IPS DF 6.9 (cell line): ENCODE results near the gene MYH9.
A peak's percentile ranks its signal among the peaks of the same experiment; 100 is the strongest.
"Not testable (repeated sequence)": the region's sequence is repeated elsewhere in the genome, so short reads cannot be mapped to it uniquely, and the experiment has no call there.

ENCODE experiments used
- DNase-seq: peaks from one replicate; pipeline ENCODE4 v3.0.0-alpha.2; 2013; ENCODE audit warnings: low read depth, low spot score
- H3K27ac ChIP-seq: one replicate; pipeline ENCODE4 v1.5.1; 2013; ENCODE audit warnings: low read length, control low read depth
- H3K27me3 ChIP-seq: 2 replicates; pipeline ENCODE4 v1.6.1; 2013; ENCODE audit warnings: mild to moderate bottlenecking, low read length; ENCODE audit not compliant: control insufficient read depth, insufficient read depth
- H3K36me3 ChIP-seq: 2 replicates; pipeline ENCODE4 v1.6.1; 2013; ENCODE audit warnings: low read length; ENCODE audit not compliant: control insufficient read depth, insufficient read depth
- H3K4me1 ChIP-seq: 2 replicates; pipeline ENCODE4 v1.6.1; 2013; ENCODE audit warnings: low read length; ENCODE audit not compliant: control insufficient read depth, insufficient read depth
- H3K4me3 ChIP-seq: 2 replicates; pipeline ENCODE4 v1.5.1; 2013; ENCODE audit warnings: mild to moderate bottlenecking, low read length
- H3K9me3 ChIP-seq: 2 replicates; pipeline ENCODE4 v1.6.1; 2013; ENCODE audit warnings: low read length, inconsistent platforms; ENCODE audit not compliant: control insufficient read depth, insufficient read depth
- WGBS: extraction: QIAGEN DNeasy Blood & Tissue Kit; methylation state at CpG from one replicate; pipeline ENCODE4 v1.1.7; 2013; ENCODE audit warnings: mixed read lengths, missing lambda C conversion rate; ENCODE audit not compliant: insufficient read length, insufficient coverage; 5-methylcytosine and 5-hydroxymethylcytosine counted together

MYH9 gene

DNA sequence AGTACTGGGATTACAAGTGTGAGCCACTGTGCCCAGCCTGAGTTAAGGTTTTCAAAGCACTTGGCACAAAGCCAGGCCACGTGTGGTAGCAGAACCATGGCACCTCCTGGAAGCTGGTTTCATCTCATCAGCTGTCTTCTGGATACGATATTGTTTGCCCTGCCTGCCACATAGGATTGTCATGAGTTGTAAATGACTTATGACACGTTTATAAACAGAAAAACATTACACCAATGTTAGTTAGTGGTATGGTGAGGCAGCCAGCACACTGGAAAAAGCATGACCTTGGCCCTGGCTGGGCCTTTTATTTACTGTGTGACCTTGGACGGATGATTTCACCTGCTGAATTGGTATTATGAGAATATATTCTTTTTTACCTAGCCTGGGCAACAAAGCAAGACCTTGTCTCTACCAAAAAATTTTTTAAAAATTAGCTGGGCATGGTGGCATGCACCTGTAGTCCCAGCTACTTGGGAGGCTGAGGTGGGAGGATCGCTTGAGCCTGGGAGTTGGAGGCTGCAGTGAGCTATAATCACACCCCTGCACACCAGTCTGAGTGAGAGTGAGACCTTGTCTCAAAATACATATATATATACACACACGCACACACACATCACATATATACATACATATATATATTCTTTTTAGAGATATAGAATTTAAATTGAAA, 24.0 kb upstream of the MYH9 start:
- Histone ChIP-seq H3K4me3 (no peak overlapping the region), H3K27me3 (no peaks in the 10 kb centered on the region), H3K4me1 (no peaks in the 10 kb centered on the region), H3K36me3 (no peaks in the 10 kb centered on the region), H3K27ac (no peak overlapping the region), H3K9me3 (no peaks in the 10 kb centered on the region)
- WGBS: no CpG with 5 or more reads among the region's 6 CpGs
- DNase-seq: no peak

DNA sequence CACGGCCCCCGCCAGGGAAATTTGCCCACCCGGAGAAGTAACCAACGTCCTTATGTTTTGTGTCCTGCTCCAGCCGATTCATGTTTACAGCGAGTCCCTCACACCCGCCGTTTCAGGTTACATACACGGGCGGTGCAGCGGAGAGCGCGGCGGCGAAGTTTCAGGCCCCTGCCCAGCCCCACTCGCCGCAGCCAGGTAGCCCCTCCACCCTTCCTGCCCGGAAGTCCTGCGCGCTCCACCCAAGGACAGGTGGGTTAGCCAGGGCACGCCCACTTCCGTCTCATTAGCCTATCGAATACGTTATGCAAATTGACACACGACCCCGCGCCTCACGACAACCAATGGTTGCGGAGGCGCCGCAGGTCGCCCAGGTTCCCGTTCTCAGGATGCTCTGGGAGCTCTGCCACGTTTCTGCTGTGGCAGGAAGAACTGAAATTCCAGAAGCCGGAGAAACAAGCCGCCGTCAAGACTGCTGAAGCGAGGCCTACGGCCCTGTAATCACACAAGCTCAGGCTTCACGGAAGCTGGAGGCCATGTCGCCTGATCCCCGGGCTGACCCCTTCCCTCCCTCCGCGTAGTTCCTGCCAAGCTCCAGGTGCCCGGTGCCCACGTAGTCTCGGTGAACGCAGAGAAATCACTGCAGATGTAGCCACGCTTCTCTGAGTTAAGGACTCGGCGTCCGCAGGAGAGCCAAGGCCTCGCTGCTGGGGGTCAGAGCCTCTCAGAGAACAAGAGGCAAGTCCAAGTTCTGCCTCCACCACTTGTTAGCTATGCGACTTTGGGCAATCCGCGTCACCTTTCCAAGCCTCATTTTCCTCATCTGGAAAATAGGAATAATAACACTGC, 22.4 kb upstream of the MYH9 start:
- H3K4me1 ChIP-seq: no peaks in the 10 kb centered on the region
- peak overlapping the region; percentile 49; the same call in 1 of the 2 replicates for H3K4me3 ChIP-seq
- H3K36me3 ChIP-seq: no peaks in the 10 kb centered on the region
- H3K9me3 ChIP-seq: no peaks in the 10 kb centered on the region
- peak overlapping the region; percentile 43 for H3K27ac ChIP-seq
- no peaks in the 10 kb centered on the region for H3K27me3 ChIP-seq
- peak; percentile 99 for DNase-seq
- no CpG with 5 or more reads among the region's 56 CpGs for WGBS

DNA sequence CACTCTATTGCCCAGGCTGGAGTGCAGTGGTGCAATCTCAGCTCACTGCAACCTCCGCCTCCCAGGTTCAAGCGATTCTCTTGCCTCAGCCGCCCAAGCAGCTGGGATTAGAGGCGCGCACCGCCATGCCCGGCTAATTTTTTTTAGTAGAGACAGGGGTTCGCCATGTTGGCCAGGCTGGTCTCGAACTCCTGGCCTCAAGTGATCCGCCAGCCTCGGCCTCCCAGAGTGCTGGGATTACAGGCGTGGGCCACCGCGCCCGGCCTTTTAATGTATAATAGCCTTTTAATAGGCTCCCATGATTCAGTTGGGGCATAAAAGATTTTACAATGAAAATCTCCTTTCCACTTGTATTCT, 21.8 kb upstream of the MYH9 start:
- DNase-seq, H3K36me3 ChIP-seq, H3K9me3 ChIP-seq, H3K4me1 ChIP-seq, H3K27me3 ChIP-seq, H3K27ac ChIP-seq: not testable (repeated sequence)
- peak overlapping the region; percentile 49; the same call in 1 of the 2 replicates for H3K4me3 ChIP-seq
- WGBS: no CpG with 5 or more reads among the region's 15 CpGs

DNA sequence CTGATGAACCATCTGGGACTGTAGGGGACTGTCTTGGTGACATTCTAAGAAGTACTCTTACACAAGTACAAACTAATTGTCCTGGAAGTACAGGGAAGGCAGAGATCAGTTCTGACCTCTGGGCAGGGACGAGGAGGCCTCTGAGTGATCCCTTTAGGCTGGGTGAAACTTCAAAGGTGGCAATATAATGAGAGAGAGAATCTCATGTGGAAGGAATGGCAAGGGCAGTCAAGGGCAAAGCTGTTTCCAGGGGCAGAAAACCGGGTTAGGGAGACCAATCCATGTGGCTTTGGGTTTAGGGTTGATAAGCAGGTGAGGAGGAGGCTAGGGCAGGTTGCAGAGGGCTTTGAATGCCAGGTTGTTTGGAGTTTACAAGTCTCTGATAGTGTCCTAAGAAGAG, 21.3 kb upstream of the MYH9 start:
- Histone ChIP-seq H3K27me3 (no peaks in the 10 kb centered on the region), H3K27ac (no peak overlapping the region), H3K9me3 (no peaks in the 10 kb centered on the region), H3K4me1 (no peaks in the 10 kb centered on the region), H3K4me3 (no peak overlapping the region), H3K36me3 (no peaks in the 10 kb centered on the region)
- DNase-seq: no peak
- no CpG with 5 or more reads among the region's 2 CpGs for WGBS

DNA sequence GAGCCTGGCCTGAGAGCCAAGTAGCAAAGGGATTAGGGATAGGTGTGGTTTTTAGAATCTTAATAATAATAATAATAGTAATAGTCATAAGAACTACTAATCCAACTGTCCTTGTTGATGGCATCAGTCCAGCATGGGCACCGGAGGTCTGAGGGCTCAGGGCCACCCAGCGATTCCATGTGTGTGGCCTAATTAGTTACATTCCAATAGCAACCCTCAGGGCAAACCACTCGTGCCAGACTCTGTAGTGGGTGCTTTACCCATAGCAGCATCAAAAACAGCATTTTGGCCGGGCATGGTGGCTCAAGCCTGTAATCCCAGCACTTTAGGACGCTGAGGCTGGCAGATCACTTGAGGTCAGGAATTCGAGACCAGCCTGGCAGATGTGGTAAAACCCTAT, 19.0 kb upstream of the MYH9 start:
- Histone ChIP-seq H3K9me3 (no peaks in the 10 kb centered on the region), H3K4me3 (no peak overlapping the region), H3K36me3 (no peaks in the 10 kb centered on the region), H3K4me1 (no peaks in the 10 kb centered on the region), H3K27ac (no peak overlapping the region), H3K27me3 (no peaks in the 10 kb centered on the region)
- WGBS: no CpG with 5 or more reads among the region's 6 CpGs
- no peak for DNase-seq

DNA sequence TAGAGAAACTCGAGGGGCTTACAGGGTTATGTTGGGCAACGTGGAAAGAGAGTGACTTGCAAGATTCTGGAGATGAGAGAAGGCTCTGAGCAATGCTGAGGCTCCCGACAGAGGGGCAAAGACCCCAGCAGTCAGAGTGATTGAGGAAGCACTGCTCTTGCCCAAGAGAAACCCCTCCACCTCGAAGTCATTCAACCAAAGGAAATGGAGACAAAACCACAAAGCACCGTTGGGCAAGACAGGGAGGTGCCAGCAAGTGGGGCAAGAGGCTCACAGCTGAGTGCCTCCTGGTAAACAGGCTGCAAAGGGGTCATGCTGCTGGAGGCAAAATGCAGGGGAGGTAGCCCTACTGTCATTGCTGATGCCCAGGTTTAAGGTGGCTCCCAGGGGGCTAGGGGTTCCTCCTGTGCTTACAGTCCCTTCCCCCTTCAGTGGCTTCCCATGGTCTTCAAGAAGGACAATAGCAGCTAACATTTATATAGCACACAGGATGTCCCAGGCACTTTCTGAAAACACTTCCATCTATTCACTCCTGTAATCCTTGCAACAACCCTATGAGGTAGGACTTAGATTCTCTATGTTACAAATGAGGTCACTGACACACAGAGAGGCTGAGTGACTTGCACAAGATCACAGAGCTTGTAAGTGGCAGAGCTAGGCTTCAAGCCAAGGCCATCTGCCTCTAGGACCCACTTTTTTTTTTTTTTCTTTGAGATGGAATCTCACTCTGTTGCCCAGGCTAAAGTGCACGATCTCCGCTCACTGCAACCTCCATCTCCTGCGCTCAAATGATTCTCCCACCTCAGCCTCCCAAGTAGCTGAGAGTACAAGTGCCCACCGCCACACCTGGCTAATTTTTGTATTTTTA, 18.1 kb upstream of the MYH9 start:
- DNase-seq: no peak
- no peaks in the 10 kb centered on the region for H3K4me1 ChIP-seq
- H3K27ac ChIP-seq: no peak overlapping the region

DNA sequence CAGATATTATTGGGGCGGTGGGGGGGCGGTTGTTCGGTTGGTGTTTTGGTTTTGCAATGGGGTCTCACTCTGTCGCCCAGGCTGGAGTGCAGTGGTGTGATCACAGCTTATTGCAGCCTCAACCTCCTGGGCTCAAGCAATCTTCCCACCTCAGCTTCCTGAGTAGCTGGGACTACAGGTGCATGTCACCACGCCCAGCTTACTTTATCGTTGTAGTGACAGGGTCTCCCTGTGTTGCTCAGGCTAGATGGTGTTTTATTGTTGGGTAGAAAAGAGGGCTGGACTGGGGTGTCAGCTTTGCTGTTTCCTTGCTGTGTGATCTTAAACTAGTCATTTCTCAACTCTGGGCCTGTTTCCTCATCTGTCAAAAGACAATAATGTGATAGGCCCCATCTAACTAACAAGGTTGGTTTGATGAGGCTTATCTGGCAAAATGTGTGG, 17.5 kb upstream of the MYH9 start:
- no peaks in the 10 kb centered on the region for H3K36me3 ChIP-seq
- DNase-seq: no peak
- no peaks in the 10 kb centered on the region for H3K9me3 ChIP-seq
- no peak overlapping the region for H3K4me3 ChIP-seq
- H3K4me1 ChIP-seq: no peaks in the 10 kb centered on the region
- no peaks in the 10 kb centered on the region for H3K27me3 ChIP-seq
- H3K27ac ChIP-seq: no peak overlapping the region
- WGBS: no CpG with 5 or more reads among the region's 6 CpGs

More for the DNA sequence above, 18.1 kb upstream of the MYH9 start:
- Histone ChIP-seq H3K27me3 (no peaks in the 10 kb centered on the region), H3K36me3 (no peaks in the 10 kb centered on the region), H3K9me3 (no peaks in the 10 kb centered on the region), H3K4me3 (no peak overlapping the region)
- WGBS: no CpG with 5 or more reads among the region's 9 CpGs

DNA sequence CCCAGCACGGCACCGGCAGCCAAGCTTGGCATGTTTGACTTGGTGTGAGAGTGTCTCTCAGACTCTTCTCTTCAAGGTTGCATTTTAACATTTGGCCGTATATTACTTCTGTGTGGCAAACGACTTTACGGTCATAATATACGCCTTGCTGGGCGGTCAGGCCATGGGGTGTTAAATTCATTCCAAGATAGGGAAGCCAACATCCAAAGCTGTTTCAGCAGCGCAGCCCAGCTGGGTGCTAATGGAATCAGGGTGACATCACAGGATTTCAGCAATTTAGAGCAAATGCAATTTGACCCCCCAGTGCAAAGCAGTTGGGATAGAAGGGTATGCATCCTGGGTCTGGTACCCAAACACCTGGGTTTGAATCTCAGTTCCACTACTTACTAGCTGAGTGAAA, 16.7 kb upstream of the MYH9 start:
- Histone ChIP-seq H3K4me1 (no peaks in the 10 kb centered on the region), H3K27me3 (no peaks in the 10 kb centered on the region), H3K4me3 (no peak overlapping the region), H3K9me3 (no peaks in the 10 kb centered on the region), H3K27ac (no peak overlapping the region), H3K36me3 (no peaks in the 10 kb centered on the region)
- no peak for DNase-seq
- no CpG with 5 or more reads among the region's 8 CpGs for WGBS

DNA sequence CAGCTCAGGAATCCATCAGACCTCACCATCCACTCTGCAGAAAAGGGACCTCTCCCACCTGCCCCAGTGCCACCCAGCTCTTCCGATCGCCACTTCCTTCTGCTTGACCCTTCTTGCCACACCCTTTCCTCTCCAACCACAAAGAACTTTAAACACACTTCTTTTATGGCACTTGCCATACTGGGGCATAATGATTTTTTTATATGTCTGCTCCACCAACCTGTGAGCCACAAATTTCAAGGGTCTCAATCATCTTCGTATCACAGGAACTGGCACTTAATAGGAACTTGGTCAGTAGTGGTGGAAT, 11.7 kb upstream of the MYH9 start:
- Histone ChIP-seq H3K9me3 (no peaks in the 10 kb centered on the region), H3K4me1 (no peaks in the 10 kb centered on the region), H3K36me3 (no peaks in the 10 kb centered on the region), H3K4me3 (no peak overlapping the region), H3K27me3 (no peaks in the 10 kb centered on the region), H3K27ac (no peak overlapping the region)
- DNase-seq: no peak
- WGBS: no CpG with 5 or more reads among the region's 3 CpGs

DNA sequence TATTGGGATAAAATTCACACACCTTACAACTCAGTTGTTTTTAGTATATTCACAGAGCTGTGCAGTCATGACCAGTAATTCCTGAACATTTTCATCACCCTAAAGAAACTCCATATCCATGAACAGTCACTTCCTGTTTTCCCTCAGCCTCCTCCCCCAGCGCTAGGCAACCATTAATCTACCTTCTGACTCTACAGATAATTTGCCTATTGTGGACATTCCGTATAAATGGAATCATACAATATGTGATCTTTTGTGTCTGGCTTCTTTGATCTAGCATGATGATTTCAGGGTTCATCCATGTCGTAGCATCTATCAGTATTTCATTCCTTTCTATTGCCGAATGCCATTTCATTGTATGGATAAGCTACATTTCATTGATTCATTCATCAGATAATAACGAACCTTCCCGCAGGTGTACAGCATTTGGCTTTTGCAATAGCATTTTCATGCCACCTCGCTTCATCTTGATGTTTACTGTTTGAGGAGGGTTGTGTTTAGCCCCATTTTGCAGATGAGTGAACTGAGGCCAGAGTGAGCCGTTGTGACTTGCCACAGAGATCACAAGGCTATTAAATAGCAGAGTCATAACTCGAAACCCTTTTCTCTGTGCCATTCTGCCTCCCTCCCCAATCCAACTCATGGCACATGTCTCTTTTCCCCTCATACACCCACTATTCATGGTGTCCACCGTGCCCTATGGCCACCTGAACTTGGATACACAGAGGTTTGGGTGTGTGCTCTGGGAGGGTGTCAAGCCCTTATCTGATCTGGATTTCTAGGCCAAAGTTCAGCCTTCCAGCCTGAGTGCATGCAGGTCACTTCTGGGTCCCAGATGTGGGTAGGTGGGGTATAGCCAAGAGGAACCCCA, 11.1 kb upstream of the MYH9 start:
- Histone ChIP-seq H3K4me1 (no peaks in the 10 kb centered on the region), H3K27ac (no peak overlapping the region)
- no CpG with 5 or more reads among the region's 10 CpGs for WGBS

More for the DNA sequence above, 11.1 kb upstream of the MYH9 start:
- no peak for DNase-seq
- Histone ChIP-seq H3K36me3 (no peaks in the 10 kb centered on the region), H3K4me3 (no peak overlapping the region), H3K27me3 (no peaks in the 10 kb centered on the region), H3K9me3 (no peaks in the 10 kb centered on the region)
